NCI-H524 (cell line): ENCODE measurements around the gene DSCAM.
"Not testable (repeated sequence)": the region's sequence is repeated elsewhere in the genome, so short reads cannot be mapped to it uniquely, and the experiment has no call there.

Experiments
- DNase-seq, 2 experiments: peaks; one replicate each; lab custom pipeline; 2025; lab: John Stamatoyannopoulos, UW

The DSCAM gene

GRCh38 chr21:40320718-40321117 is 526.2 kb downstream of the DSCAM start:
- not testable (repeated sequence) for DNase-seq

- DNase-seq, result no peak
Measured at GRCh38 chr21:40318371-40318770, 528.6 kb downstream of the DSCAM start.

GRCh38 chr21:40316104-40316503 is 530.9 kb downstream of the DSCAM start:
- no peak for DNase-seq

- DNase-seq, result peak in 1 of 2 experiments; percentile 6
Measured at GRCh38 chr21:40315626-40316025, 531.3 kb downstream of the DSCAM start.

- DNase-seq, result no peak
Measured at GRCh38 chr21:40313260-40313659, 533.7 kb downstream of the DSCAM start.

- DNase-seq, result no peak
Measured at GRCh38 chr21:40300300-40300699, 546.7 kb downstream of the DSCAM start.

GRCh38 chr21:40299451-40299850 is 547.5 kb downstream of the DSCAM start:
- DNase-seq, result peak; percentile 0 to 55

GRCh38 chr21:40294345-40294744 is 552.6 kb downstream of the DSCAM start:
- DNase-seq, result no peak

GRCh38 chr21:40291560-40291959 is 555.4 kb downstream of the DSCAM start:
- DNase-seq, result no peak

GRCh38 chr21:40284409-40284808 is 562.5 kb downstream of the DSCAM start:
- DNase-seq, result peak in 1 of 2 experiments; percentile 9

- peak in 1 of 2 experiments; percentile 31 for DNase-seq
Measured at GRCh38 chr21:40282912-40283886, 563.8 kb downstream of the DSCAM start.

- DNase-seq, result no peak
Measured at GRCh38 chr21:40278345-40278744, 568.6 kb downstream of the DSCAM start.

GRCh38 chr21:40276001-40276400 is 571.0 kb downstream of the DSCAM start:
- DNase-seq, result no peak

GRCh38 chr21:40272037-40272436 is 574.9 kb downstream of the DSCAM start:
- no peak for DNase-seq

GRCh38 chr21:40271164-40271563 is 575.8 kb downstream of the DSCAM start:
- DNase-seq, result no peak

GRCh38 chr21:40270047-40270446 is 576.9 kb downstream of the DSCAM start:
- DNase-seq, result no peak

- DNase-seq, result no peak
Measured at GRCh38 chr21:40269239-40269638, 577.7 kb downstream of the DSCAM start.

GRCh38 chr21:40258456-40258855 is 588.5 kb downstream of the DSCAM start:
- DNase-seq, result not testable (repeated sequence)

GRCh38 chr21:40257342-40257741 is 589.6 kb downstream of the DSCAM start:
- no peak for DNase-seq

GRCh38 chr21:40255518-40256444 is 591.2 kb downstream of the DSCAM start:
- DNase-seq, result peak; percentile 62 to 92

- peak in 1 of 2 experiments; percentile 27 for DNase-seq
Measured at GRCh38 chr21:40254540-40255465, 592.2 kb downstream of the DSCAM start.
